ENCODE data around the gene FXYD1.

DNA sequence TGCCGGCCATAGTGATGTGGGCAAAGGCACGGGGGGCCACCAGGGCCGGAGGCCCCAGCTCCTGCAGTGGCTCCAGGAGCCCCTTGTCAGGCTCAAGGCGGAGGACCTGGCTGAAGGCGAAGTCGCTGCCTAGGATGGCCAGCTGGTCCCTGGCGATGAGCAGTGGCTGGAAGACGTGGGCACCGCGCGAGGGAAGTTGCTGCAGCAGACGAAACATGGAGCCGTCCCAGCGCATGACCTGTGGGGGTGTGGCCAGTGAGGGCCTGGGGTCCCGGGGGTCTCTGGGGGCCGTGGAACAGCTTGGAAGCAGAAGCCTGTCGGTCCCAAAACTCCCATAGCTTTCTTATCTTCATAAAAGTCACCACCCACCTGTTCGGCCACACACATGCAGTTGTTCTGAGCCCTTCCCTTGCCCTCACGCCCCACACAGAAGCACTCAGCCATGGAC is 13.3 kb upstream of the FXYD1 start:
- TF ChIP-seq POLR2A (IDR thresholded peaks at IDR 0.05): no peak
- TF ChIP-seq, protein P1, sequence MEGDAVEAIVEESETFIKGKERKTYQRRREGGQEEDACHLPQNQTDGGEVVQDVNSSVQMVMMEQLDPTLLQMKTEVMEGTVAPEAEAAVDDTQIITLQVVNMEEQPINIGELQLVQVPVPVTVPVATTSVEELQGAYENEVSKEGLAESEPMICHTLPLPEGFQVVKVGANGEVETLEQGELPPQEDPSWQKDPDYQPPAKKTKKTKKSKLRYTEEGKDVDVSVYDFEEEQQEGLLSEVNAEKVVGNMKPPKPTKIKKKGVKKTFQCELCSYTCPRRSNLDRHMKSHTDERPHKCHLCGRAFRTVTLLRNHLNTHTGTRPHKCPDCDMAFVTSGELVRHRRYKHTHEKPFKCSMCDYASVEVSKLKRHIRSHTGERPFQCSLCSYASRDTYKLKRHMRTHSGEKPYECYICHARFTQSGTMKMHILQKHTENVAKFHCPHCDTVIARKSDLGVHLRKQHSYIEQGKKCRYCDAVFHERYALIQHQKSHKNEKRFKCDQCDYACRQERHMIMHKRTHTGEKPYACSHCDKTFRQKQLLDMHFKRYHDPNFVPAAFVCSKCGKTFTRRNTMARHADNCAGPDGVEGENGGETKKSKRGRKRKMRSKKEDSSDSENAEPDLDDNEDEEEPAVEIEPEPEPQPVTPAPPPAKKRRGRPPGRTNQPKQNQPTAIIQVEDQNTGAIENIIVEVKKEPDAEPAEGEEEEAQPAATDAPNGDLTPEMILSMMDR (IDR thresholded peaks at IDR 0.05): no peak
